GM23338 (cell line): ENCODE data around the gene TUBB4A. TPM values are rescaled to one million over a fixed set of nuclear protein-coding genes. Genes with fewer than 3 reads are reported as not detected.

Source experiments
- ATAC-seq: fragments of 200-7000 bp; cut with Tn5 transposase; 3 replicates; pipeline ENCODE4 v1.9.1; 2020
- DNase-seq: peaks from one replicate; pipeline ENCODE4 v3.0.0-alpha.2; 2015; ENCODE audit warnings: low spot score
- H2AFZ ChIP-seq: fragments of 200-600 bp; sonication (generic); 2 replicates; pipeline ENCODE4 v1.8.0; 2016; ENCODE audit warnings: antibody characterized with exemption, mild to moderate bottlenecking, moderate library complexity
- H3F3A ChIP-seq: fragments of 200-600 bp; sonication (generic); replicated peaks from 2 replicates; pipeline ENCODE4 v1.8.0; 2017; ENCODE audit warnings: antibody characterized with exemption, mixed run types, low read depth
- H3K27ac ChIP-seq: fragments of 200-600 bp; sonication (generic); 2 replicates; pipeline ENCODE4 v1.6.1; 2016; ENCODE audit warnings: low read depth
- H3K27me3 ChIP-seq: fragments of 200-600 bp; sonication (generic); 2 replicates; pipeline ENCODE4 v1.8.0; 2016; ENCODE audit warnings: mild to moderate bottlenecking, mixed run types, moderate library complexity; ENCODE audit not compliant: insufficient read depth
- H3K36me3 ChIP-seq: fragments of 200-600 bp; sonication (generic); 2 replicates; pipeline ENCODE4 v1.8.0; 2016; ENCODE audit warnings: mild to moderate bottlenecking; ENCODE audit not compliant: insufficient read depth
- H3K4me1 ChIP-seq: fragments of 200-600 bp; sonication (generic); 2 replicates; pipeline ENCODE4 v1.8.0; 2016; ENCODE audit warnings: mild to moderate bottlenecking, moderate library complexity; ENCODE audit not compliant: insufficient read depth
- H3K4me2 ChIP-seq: fragments of 200-600 bp; sonication (generic); 2 replicates; pipeline ENCODE4 v1.7.1; 2017; ENCODE audit warnings: mixed run types
- H3K4me3 ChIP-seq: fragments of 200-600 bp; sonication (generic); 2 replicates; pipeline ENCODE4 v1.6.1; 2016; ENCODE audit warnings: mixed run types
- H3K79me2 ChIP-seq: fragments of 200-600 bp; sonication (generic); replicated peaks from 2 replicates; pipeline ENCODE4 v1.8.0; 2017; ENCODE audit warnings: mild to moderate bottlenecking; ENCODE audit not compliant: insufficient read depth
- H3K9me2 ChIP-seq: fragments of 200-600 bp; sonication (generic); 2 replicates; pipeline ENCODE4 v1.8.0; 2017; ENCODE audit not compliant: insufficient read depth
- H4K20me1 ChIP-seq: fragments of 200-600 bp; sonication (generic); replicated peaks from 2 replicates; pipeline ENCODE4 v1.8.0; 2017; ENCODE audit warnings: mild to moderate bottlenecking; ENCODE audit not compliant: insufficient read depth
- H3K27ac Mint-ChIP-seq: 2 replicates; pipeline ENCODE4 v1.8.0; 2020; ENCODE audit warnings: inconsistent platforms, mild to moderate bottlenecking, moderate library complexity, mixed read lengths
- H3K27me3 Mint-ChIP-seq: 3 replicates; pipeline ENCODE4 v1.8.0; 2022; ENCODE audit warnings: low read depth, mild to moderate bottlenecking, moderate library complexity, mixed read lengths, inconsistent platforms; ENCODE audit not compliant: insufficient read depth, poor library complexity
- H3K36me3 Mint-ChIP-seq: 3 replicates; pipeline ENCODE4 v1.8.0; 2021; ENCODE audit warnings: low read depth, mild to moderate bottlenecking, inconsistent platforms, moderate library complexity, mixed read lengths
- H3K4me1 Mint-ChIP-seq: 3 replicates; pipeline ENCODE4 v1.8.0; 2020; ENCODE audit warnings: mild to moderate bottlenecking, inconsistent platforms, mixed read lengths
- H3K4me3 Mint-ChIP-seq: 3 replicates; pipeline ENCODE4 v1.8.0; 2021; ENCODE audit warnings: moderate library complexity, mild to moderate bottlenecking, inconsistent platforms, mixed read lengths
- H3K9me3 Mint-ChIP-seq: 3 replicates; pipeline ENCODE4 v1.8.0; 2020; ENCODE audit warnings: moderate library complexity, mild to moderate bottlenecking, inconsistent platforms, mixed read lengths
- CREB1 ChIP-seq: fragments of 250-450 bp; sonication (Bioruptor Pico); IDR thresholded peaks from 2 replicates; pipeline ENCODE4 v1.5.0; 2020; ENCODE audit warnings: low read depth, mild to moderate bottlenecking, moderate library complexity
- ETS1 ChIP-seq: IDR thresholded peaks from 2 replicates; pipeline ENCODE4 v1.6.1; 2016; ENCODE audit warnings: antibody characterized with exemption
- EZH2 ChIP-seq: fragments of 200-600 bp; sonication (generic); IDR thresholded peaks from one replicate; pipeline ENCODE4 v1.8.0; 2017; ENCODE audit warnings: antibody characterized with exemption, mild to moderate bottlenecking, low read depth; ENCODE audit not compliant: unreplicated experiment
- EZH2phosphoT487 ChIP-seq: fragments of 200-600 bp; sonication (generic); IDR thresholded peaks from one replicate; pipeline ENCODE4 v1.8.1; 2018; ENCODE audit warnings: antibody characterized with exemption; ENCODE audit not compliant: unreplicated experiment
- JUNB ChIP-seq: IDR thresholded peaks from one replicate; pipeline ENCODE4 v1.6.1; 2016; ENCODE audit warnings: antibody characterized with exemption; ENCODE audit not compliant: unreplicated experiment
- NANOG ChIP-seq: IDR thresholded peaks from 2 replicates; pipeline ENCODE4 v1.6.1; 2016; ENCODE audit warnings: antibody characterized with exemption, borderline replicate concordance
- POLR2AphosphoS5 ChIP-seq: IDR thresholded peaks from 2 replicates; pipeline ENCODE4 v1.6.1; 2016; ENCODE audit warnings: antibody characterized with exemption, low read depth
- REST ChIP-seq: IDR thresholded peaks from one replicate; pipeline ENCODE4 v1.6.1; 2018; ENCODE audit warnings: antibody characterized with exemption; ENCODE audit not compliant: unreplicated experiment
- STAT1 ChIP-seq: IDR thresholded peaks from one replicate; pipeline ENCODE4 v1.6.1; 2016; ENCODE audit warnings: antibody characterized with exemption; ENCODE audit not compliant: unreplicated experiment
- ZNF114 ChIP-seq: fragments of 250-450 bp; sonication (Bioruptor Pico); IDR thresholded peaks from 2 replicates; pipeline ENCODE4 v1.5.0; 2020; ENCODE audit warnings: mild to moderate bottlenecking, moderate library complexity
- ZNF331 ChIP-seq: fragments of 250-450 bp; sonication (Bioruptor Pico); IDR thresholded peaks from 2 replicates; pipeline ENCODE4 v1.5.0; 2020; ENCODE audit warnings: low read depth, mild to moderate bottlenecking, moderate library complexity
- polyA plus RNA-seq: library from polyadenylated mRNA; unstranded; fragments of >200 nt; fragmentation: Nextera tagmentation; extraction: Ambion mirVana; gene quantifications from 2 replicates; pipeline ENCODE4 v1.2.1, GENCODE V29; 2016
- total RNA-seq: library from RNA; depleted of rRNA; stranded (reverse); fragments of >200 nt; shearing (Covaris generic); gene quantifications from 2 replicates; pipeline ENCODE4 v1.2.3, GENCODE V29; 2014
- TF ChIP-seq, protein P1 (sequence below): fragments of 250-450 bp; sonication (Bioruptor Pico); IDR thresholded peaks from 2 replicates; pipeline ENCODE4 v1.5.0; 2020; ENCODE audit warnings: mild to moderate bottlenecking, moderate library complexity
- TF ChIP-seq, protein P2 (sequence below), 2 experiments: fragments of 200-600 bp in 1 of 2; sonication (generic) in 1 of 2; conservative IDR thresholded peaks; 2 replicates each; pipeline versions ENCODE4 v1.5.1 to v1.6.1; 2016 to 2017; ENCODE audit warnings: antibody characterized with exemption in 2 of 2, low read depth in 2 of 2, mild to moderate bottlenecking in 2 of 2, moderate library complexity in 1 of 2

The TUBB4A gene
- total and polyA plus RNA-seq, 2 experiments from 2014 or later = 32.9 to 41.7 TPM

DNA sequence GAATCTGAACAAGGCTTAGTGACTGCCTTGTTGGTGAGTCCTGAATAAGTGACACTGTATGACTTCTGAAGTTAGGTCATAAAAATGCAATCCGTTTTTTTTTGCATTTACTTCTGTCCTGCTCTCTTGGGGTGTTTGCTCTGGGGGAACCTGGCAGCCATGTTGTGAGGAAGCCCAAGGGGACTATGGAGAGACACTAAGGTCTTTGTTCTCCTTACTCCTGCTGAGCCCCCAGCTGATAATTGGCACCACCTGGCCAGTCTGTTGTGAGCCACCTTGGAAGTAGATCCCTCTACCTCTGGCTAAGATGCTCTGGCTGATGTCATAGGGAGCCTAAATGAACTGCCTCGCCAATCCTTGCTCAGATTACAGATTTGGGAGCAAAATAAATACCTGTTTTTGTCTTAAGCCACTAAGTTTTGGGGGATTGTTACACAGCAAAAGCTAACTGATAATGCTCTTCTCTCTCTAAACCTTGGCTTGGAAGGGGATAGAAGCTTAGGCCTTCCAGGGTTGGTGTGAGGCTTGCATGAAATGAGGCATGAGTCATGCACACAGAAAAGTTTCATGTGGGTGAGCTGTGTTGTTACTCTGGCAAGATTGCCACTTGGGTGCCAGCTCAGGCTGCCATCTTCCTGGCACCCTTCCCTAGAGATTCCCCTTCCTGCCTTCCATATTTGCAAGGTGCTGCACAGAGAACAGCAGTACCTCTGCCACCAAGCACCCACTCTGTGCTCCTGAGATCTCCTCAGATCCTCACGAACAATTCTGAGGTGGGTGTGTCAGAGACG, 10.1 kb downstream of the TUBB4A start:
- no peaks in the 10 kb centered on the region for H4K20me1 ChIP-seq
- Mint-ChIP-seq H3K27ac (no peak overlapping the region), H3K4me3 (no peak overlapping the region), H3K36me3 (no peaks in the 10 kb centered on the region; the same call in 1 of the 3 replicates), H3K27me3 (peaks cover 1% of the 10 kb centered on the region), H3K9me3 (no peaks in the 10 kb centered on the region; the same call in 1 of the 3 replicates), H3K4me1 (no peaks in the 10 kb centered on the region)
- no peaks in the 10 kb centered on the region for H3K4me1 ChIP-seq
- H3F3A ChIP-seq = no peaks in the 10 kb centered on the region
- H3K27ac ChIP-seq = no peak overlapping the region
- no peak overlapping the region for H3K4me3 ChIP-seq
- TF ChIP-seq CREB1 (CRISPR knock-in tag) = no peak
- TF ChIP-seq STAT1 = no peak
- TF ChIP-seq, protein P1, sequence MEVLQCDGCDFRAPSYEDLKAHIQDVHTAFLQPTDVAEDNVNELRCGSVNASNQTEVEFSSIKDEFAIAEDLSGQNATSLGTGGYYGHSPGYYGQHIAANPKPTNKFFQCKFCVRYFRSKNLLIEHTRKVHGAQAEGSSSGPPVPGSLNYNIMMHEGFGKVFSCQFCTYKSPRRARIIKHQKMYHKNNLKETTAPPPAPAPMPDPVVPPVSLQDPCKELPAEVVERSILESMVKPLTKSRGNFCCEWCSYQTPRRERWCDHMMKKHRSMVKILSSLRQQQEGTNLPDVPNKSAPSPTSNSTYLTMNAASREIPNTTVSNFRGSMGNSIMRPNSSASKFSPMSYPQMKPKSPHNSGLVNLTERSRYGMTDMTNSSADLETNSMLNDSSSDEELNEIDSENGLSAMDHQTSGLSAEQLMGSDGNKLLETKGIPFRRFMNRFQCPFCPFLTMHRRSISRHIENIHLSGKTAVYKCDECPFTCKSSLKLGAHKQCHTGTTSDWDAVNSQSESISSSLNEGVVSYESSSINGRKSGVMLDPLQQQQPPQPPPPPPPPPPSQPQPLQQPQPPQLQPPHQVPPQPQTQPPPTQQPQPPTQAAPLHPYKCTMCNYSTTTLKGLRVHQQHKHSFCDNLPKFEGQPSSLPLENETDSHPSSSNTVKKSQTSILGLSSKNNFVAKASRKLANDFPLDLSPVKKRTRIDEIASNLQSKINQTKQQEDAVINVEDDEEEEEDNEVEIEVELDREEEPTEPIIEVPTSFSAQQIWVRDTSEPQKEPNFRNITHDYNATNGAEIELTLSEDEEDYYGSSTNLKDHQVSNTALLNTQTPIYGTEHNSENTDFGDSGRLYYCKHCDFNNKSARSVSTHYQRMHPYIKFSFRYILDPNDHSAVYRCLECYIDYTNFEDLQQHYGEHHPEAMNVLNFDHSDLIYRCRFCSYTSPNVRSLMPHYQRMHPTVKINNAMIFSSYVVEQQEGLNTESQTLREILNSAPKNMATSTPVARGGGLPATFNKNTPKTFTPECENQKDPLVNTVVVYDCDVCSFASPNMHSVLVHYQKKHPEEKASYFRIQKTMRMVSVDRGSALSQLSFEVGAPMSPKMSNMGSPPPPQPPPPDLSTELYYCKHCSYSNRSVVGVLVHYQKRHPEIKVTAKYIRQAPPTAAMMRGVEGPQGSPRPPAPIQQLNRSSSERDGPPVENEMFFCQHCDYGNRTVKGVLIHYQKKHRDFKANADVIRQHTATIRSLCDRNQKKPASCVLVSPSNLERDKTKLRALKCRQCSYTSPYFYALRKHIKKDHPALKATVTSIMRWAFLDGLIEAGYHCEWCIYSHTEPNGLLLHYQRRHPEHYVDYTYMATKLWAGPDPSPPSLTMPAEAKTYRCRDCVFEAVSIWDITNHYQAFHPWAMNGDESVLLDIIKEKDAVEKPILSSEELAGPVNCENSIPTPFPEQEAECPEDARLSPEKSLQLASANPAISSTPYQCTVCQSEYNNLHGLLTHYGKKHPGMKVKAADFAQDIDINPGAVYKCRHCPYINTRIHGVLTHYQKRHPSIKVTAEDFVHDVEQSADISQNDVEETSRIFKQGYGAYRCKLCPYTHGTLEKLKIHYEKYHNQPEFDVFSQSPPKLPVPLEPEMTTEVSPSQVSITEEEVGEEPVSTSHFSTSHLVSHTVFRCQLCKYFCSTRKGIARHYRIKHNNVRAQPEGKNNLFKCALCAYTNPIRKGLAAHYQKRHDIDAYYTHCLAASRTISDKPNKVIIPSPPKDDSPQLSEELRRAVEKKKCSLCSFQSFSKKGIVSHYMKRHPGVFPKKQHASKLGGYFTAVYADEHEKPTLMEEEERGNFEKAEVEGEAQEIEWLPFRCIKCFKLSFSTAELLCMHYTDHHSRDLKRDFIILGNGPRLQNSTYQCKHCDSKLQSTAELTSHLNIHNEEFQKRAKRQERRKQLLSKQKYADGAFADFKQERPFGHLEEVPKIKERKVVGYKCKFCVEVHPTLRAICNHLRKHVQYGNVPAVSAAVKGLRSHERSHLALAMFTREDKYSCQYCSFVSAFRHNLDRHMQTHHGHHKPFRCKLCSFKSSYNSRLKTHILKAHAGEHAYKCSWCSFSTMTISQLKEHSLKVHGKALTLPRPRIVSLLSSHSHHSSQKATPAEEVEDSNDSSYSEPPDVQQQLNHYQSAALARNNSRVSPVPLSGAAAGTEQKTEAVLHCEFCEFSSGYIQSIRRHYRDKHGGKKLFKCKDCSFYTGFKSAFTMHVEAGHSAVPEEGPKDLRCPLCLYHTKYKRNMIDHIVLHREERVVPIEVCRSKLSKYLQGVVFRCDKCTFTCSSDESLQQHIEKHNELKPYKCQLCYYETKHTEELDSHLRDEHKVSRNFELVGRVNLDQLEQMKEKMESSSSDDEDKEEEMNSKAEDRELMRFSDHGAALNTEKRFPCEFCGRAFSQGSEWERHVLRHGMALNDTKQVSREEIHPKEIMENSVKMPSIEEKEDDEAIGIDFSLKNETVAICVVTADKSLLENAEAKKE (CRISPR knock-in tag) = no peak
- TF ChIP-seq EZH2phosphoT487 = no peak
- TF ChIP-seq ZNF114 = no peak
- no peak for TF ChIP-seq NANOG
- no peak for TF ChIP-seq JUNB
- no peak for TF ChIP-seq REST
- no peak for TF ChIP-seq EZH2
- TF ChIP-seq, protein P2, sequence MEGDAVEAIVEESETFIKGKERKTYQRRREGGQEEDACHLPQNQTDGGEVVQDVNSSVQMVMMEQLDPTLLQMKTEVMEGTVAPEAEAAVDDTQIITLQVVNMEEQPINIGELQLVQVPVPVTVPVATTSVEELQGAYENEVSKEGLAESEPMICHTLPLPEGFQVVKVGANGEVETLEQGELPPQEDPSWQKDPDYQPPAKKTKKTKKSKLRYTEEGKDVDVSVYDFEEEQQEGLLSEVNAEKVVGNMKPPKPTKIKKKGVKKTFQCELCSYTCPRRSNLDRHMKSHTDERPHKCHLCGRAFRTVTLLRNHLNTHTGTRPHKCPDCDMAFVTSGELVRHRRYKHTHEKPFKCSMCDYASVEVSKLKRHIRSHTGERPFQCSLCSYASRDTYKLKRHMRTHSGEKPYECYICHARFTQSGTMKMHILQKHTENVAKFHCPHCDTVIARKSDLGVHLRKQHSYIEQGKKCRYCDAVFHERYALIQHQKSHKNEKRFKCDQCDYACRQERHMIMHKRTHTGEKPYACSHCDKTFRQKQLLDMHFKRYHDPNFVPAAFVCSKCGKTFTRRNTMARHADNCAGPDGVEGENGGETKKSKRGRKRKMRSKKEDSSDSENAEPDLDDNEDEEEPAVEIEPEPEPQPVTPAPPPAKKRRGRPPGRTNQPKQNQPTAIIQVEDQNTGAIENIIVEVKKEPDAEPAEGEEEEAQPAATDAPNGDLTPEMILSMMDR (conservative IDR thresholded peaks at IDR 0.05; ENCODE audit: low read depth in 2 of 2) = no peak
- TF ChIP-seq ETS1 = no peak
- TF ChIP-seq POLR2AphosphoS5 = no peak
- no peak for TF ChIP-seq ZNF331 (CRISPR knock-in tag)
- H3K27me3 ChIP-seq = no peaks in the 10 kb centered on the region
- no peaks in the 10 kb centered on the region for H3K36me3 ChIP-seq
- no peak overlapping the region for H2AFZ ChIP-seq
- no peaks in the 10 kb centered on the region for H3K79me2 ChIP-seq
- H3K4me2 ChIP-seq = no peak overlapping the region
- no peak for ATAC-seq
- no peak for DNase-seq
- H3K9me2 ChIP-seq = no peaks in the 10 kb centered on the region
